ENCODE measurements around the gene NXPH2. TPM values are rescaled to one million over a fixed set of nuclear protein-coding genes. Genes with fewer than 3 reads are reported as not detected.
A peak's percentile ranks its signal among the peaks of the same experiment; 100 is the strongest.

Gene NXPH2
- polyA plus RNA-seq, 1 of the 3 experiments (the other 2 are of a cell fraction), result not detected

DNA sequence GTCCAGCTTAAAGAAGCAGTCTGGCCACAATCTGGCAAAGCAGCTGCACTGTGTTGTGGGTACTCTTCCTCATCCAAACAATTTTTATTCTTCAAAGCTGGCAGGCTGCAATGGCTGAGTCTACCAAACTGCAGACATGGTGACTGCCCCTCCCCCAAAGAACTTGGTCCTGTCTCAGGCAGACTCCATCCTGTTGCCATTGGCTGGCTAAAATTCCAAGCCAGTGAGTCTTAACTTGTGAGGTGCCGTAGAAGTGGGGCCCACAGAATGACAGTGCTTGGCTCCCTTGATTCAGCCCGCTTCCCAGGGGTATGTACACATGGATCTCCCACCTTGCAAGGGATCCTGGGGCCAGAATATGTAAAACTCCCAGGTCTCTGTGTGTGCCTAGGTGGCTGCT is 14.5 kb upstream of the NXPH2 start:
- Histone ChIP-seq H4K20me1 (ENCODE audit: insufficient read depth) (no peaks in the 10 kb centered on the region), H3K4me2 (no peak overlapping the region), H3K4me1 (ENCODE audit: control insufficient read depth in 1 of 2, insufficient read depth in 2 of 2, low read depth in 1 of 2, low read length in 1 of 2) (no peaks in the 10 kb centered on the region), H3K27ac (ENCODE audit: low read depth in 2 of 2, low read length in 1 of 2) (no peak overlapping the region), H2AFZ (ENCODE audit: low read depth) (no peak overlapping the region), H3K4me3 (ENCODE audit: low read depth in 2 of 2, low read length in 1 of 2) (no peak overlapping the region), H3K36me3 (replicated peaks in 1 of 2; ENCODE audit: control insufficient read depth in 1 of 2, insufficient read depth in 2 of 2, low read length in 1 of 2) (no peaks in the 10 kb centered on the region), H3K27me3 (ENCODE audit: insufficient read depth) (no peaks in the 10 kb centered on the region; the same call in 1 of the 2 replicates), H3K9me2 (no peaks in the 10 kb centered on the region), H3K79me2 (ENCODE audit: insufficient read depth) (no peaks in the 10 kb centered on the region), H3K9ac (no peak overlapping the region), H3K9me3 (no peaks in the 10 kb centered on the region), H3F3A (replicated peaks; ENCODE audit: insufficient read depth) (no peaks in the 10 kb centered on the region)
- TF ChIP-seq MAX (IDR thresholded peaks at IDR 0.05; ENCODE audit: low read depth) (no peak), EZH2phosphoT487 (IDR thresholded peaks at IDR 0.05; ENCODE audit: borderline replicate concordance, low read depth) (no peak), FOSL2 (IDR thresholded peaks at IDR 0.05; ENCODE audit: borderline replicate concordance, low read depth) (no peak), FOXJ3 (CRISPR knock-in tag; IDR thresholded peaks at IDR 0.05) (no peak), MXI1 (IDR thresholded peaks at IDR 0.05; ENCODE audit: low read depth, low read length) (no peak)
- POLR2A ChIA-PET, result no interaction called here
- CTCF ChIA-PET, result interaction anchor here (0.6 to 2.1 kb wide), 3 partner anchors 7 to 906 kb away, joined by 4 to 7 read pairs (median 4); no protein-coding TSS in a partner anchor
- no peak for DNase-seq
- 22% methylated on average over 2 of the region's 2 CpGs for WGBS (ENCODE audit: low lambda C conversion rate)

DNA sequence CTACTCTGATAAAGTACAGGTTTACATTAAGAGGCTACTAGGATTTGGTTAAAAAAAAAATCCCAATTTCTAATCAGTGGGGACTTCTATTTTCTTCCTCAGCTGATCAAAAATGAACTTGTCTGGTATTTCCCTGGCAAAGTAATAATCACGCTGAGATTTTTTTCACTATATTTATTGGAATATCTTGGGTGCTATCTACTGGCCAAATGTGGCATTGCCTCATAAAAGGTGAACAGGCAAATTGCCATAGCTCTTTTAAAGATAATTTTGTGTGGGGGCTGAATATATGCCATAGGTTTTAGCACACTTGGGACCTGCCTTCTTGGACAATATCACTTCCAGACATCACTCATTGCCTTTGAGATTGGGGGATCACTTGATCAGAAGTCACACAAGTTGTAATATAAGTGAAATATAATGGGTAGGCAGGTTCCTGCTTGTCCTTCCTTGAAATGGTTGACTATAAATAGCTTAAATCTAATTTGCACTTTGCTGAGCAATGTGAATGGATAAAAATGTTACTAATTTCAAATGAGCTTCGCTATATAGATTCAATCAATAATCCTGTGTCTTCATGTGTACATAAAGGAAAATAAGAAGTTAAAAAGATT is 7.0 kb upstream of the NXPH2 start:
- Histone ChIP-seq H3K9me3 (no peaks in the 10 kb centered on the region), H3K4me2 (no peak overlapping the region), H3K9ac (no peak overlapping the region), H4K20me1 (ENCODE audit: insufficient read depth) (no peaks in the 10 kb centered on the region), H3K27ac (ENCODE audit: low read depth in 2 of 2, low read length in 1 of 2) (no peak overlapping the region), H3K9me2 (no peaks in the 10 kb centered on the region), H2AFZ (ENCODE audit: low read depth) (no peak overlapping the region), H3K4me3 (ENCODE audit: low read depth in 2 of 2, low read length in 1 of 2) (peak overlapping the region in 1 of 2 experiments; percentile 30; a peak in 1 of 4 replicates), H3K36me3 (replicated peaks in 1 of 2; ENCODE audit: control insufficient read depth in 1 of 2, insufficient read depth in 2 of 2, low read length in 1 of 2) (no peaks in the 10 kb centered on the region), H3F3A (replicated peaks; ENCODE audit: insufficient read depth) (no peaks in the 10 kb centered on the region), H3K79me2 (ENCODE audit: insufficient read depth) (no peaks in the 10 kb centered on the region), H3K4me1 (ENCODE audit: control insufficient read depth in 1 of 2, insufficient read depth in 2 of 2, low read depth in 1 of 2, low read length in 1 of 2) (no peaks in the 10 kb centered on the region), H3K27me3 (ENCODE audit: insufficient read depth) (no peaks in the 10 kb centered on the region; the same call in 1 of the 2 replicates)
- WGBS (ENCODE audit: low lambda C conversion rate), result 2% methylated on average over 2 of the region's 2 CpGs
- TF ChIP-seq RXRA (IDR thresholded peaks at IDR 0.05; ENCODE audit: borderline replicate concordance, low read depth) (no peak), MEF2A (IDR thresholded peaks at IDR 0.05; ENCODE audit: borderline replicate concordance, low read depth) (no peak), FOXM1 (IDR thresholded peaks at IDR 0.05; ENCODE audit: low read depth) (no peak), TEAD4 (IDR thresholded peaks at IDR 0.05; ENCODE audit: borderline replicate concordance, insufficient read depth) (no peak), SIN3A (IDR thresholded peaks at IDR 0.05; ENCODE audit: borderline replicate concordance, low read depth, low read length) (no peak), SMC3 (IDR thresholded peaks at IDR 0.05; ENCODE audit: low read depth, low read length) (peak; percentile 76), POLR2AphosphoS5 (IDR thresholded peaks at IDR 0.05; ENCODE audit: low read depth, low read length) (no peak), RAD21 (IDR thresholded peaks at IDR 0.05; ENCODE audit: low read length) (peak; percentile 90)
- TF ChIP-seq, protein P1, sequence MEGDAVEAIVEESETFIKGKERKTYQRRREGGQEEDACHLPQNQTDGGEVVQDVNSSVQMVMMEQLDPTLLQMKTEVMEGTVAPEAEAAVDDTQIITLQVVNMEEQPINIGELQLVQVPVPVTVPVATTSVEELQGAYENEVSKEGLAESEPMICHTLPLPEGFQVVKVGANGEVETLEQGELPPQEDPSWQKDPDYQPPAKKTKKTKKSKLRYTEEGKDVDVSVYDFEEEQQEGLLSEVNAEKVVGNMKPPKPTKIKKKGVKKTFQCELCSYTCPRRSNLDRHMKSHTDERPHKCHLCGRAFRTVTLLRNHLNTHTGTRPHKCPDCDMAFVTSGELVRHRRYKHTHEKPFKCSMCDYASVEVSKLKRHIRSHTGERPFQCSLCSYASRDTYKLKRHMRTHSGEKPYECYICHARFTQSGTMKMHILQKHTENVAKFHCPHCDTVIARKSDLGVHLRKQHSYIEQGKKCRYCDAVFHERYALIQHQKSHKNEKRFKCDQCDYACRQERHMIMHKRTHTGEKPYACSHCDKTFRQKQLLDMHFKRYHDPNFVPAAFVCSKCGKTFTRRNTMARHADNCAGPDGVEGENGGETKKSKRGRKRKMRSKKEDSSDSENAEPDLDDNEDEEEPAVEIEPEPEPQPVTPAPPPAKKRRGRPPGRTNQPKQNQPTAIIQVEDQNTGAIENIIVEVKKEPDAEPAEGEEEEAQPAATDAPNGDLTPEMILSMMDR (IDR thresholded peaks at IDR 0.05), result peak; percentile 83
- CTCF ChIA-PET, result interaction anchor here (0.6 to 4.4 kb wide), 55 partner anchors 9 to 922 kb away, joined by 3 to 55 read pairs (median 4); partner anchors contain the start of gene HNMT
- DNase-seq, result peak; percentile 49
- POLR2A ChIA-PET, result no interaction called here
